NT2/D1 (cell line): Measurements from ENCODE around the gene NSG2.
"Not testable (repeated sequence)": the region's sequence is repeated elsewhere in the genome, so short reads cannot be mapped to it uniquely, and the experiment has no call there.

ENCODE experiments used
- DNase-seq: peaks from one replicate; pipeline ENCODE4 v3.0.0-alpha.2; 2011; ENCODE audit warnings: low read depth, low spot score
- H3K27me3 ChIP-seq: 2 replicates; pipeline ENCODE4 v1.6.0; 2011; ENCODE audit warnings: mild to moderate bottlenecking; ENCODE audit not compliant: insufficient read length, insufficient read depth
- H3K36me3 ChIP-seq: 2 replicates; pipeline ENCODE4 v1.6.1; 2011; ENCODE audit warnings: mild to moderate bottlenecking, low read length, mixed read lengths; ENCODE audit not compliant: insufficient read depth, insufficient read length
- H3K4me1 ChIP-seq: 2 replicates; pipeline ENCODE4 v1.5.1; 2011; ENCODE audit not compliant: insufficient read depth, insufficient read length
- H3K4me3 ChIP-seq: 2 replicates; pipeline ENCODE4 v1.5.1; 2011; ENCODE audit warnings: low read depth; ENCODE audit not compliant: insufficient read length
- H3K9ac ChIP-seq: 2 replicates; pipeline ENCODE4 v1.6.0; 2011; ENCODE audit warnings: low read depth; ENCODE audit not compliant: insufficient read length
- H3K9me3 ChIP-seq: 2 replicates; pipeline ENCODE4 v1.5.1; 2011; ENCODE audit warnings: mild to moderate bottlenecking, low read length; ENCODE audit not compliant: insufficient read depth
- SUZ12 ChIP-seq: IDR thresholded peaks from 2 replicates; pipeline ENCODE4 v1.6.1; 2011; ENCODE audit not compliant: insufficient read length, insufficient read depth; ENCODE audit errors: extremely low read depth
- YY1 ChIP-seq: IDR thresholded peaks from 2 replicates; pipeline ENCODE4 v1.6.1; 2011; ENCODE audit not compliant: insufficient read length, insufficient read depth
- ZNF274 ChIP-seq: IDR thresholded peaks from 2 replicates; pipeline ENCODE4 v1.6.1; 2011; ENCODE audit warnings: mild to moderate bottlenecking, low read depth, low read length

NSG2 gene

DNA sequence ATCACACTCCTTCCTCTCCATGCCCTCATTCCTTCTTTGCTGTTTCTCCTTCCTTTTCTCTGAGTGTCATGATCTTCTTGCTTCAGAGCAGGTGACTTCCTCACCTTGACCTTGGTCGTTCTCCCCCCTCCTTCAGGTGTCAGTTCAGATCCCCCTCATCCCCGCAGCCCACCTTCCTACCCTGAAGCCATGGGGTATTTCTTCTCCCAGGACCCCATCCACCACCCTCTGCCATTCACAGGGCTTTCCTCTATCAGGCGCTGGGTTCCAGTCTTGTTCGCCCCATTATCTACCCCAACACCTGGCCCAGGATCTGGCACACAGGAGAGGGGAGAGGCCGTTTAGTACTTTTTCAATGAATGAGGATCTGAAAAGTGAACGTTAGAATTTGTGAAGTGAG is 101.0 kb downstream of the NSG2 start:
- H3K27me3 ChIP-seq, result no peaks in the 10 kb centered on the region
- no peaks in the 10 kb centered on the region for H3K36me3 ChIP-seq
- no peaks in the 10 kb centered on the region for H3K9me3 ChIP-seq
- TF ChIP-seq YY1 (no peak), SUZ12 (no peak), ZNF274 (no peak)
- DNase-seq, result no peak
- H3K9ac ChIP-seq, result no peak overlapping the region
- H3K4me1 ChIP-seq, result no peaks in the 10 kb centered on the region
- no peak overlapping the region for H3K4me3 ChIP-seq

DNA sequence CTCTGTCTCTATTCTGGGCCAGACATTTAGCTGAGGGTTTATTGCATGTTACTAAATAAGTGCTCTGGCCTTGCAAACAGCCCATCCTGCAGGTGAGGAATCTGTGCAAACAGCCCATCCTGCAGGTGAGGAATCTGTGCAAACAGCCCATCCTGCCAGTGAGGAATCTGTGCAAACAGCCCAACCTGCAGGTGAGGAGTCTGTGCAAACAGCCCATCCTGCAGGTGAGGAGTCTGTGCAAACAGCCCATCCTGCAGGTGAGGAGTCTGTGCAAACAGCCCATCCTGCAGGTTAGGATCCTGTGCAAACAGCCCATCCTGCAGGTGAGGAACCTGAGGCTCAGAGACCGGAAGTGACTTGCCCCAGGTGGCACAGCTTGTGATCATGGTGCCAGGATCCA is 101.5 kb downstream of the NSG2 start:
- not testable (repeated sequence) for H3K9me3 ChIP-seq, H3K9ac ChIP-seq, H3K4me3 ChIP-seq, H3K27me3 ChIP-seq, H3K4me1 ChIP-seq, H3K36me3 ChIP-seq, DNase-seq

DNA sequence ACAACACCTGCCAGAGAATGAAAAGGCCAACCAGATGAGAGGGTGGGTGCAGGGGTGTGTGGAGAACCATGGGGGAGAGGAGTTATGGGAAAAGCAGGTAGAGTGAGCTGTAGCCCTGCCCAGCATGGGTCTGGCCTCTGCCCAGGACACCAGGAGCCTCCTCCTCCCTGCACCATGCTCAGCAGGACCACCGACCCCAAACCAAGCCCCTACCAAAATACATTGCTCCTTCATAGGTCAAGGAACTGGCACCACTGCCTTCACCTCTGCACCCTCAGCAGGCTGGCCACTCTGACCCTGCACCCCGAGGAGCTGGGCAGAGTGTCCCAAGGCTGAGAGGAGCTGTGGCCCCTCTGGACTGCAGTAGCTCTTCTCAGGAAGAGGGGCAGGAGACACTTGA is 102.0 kb downstream of the NSG2 start:
- no peaks in the 10 kb centered on the region for H3K4me1 ChIP-seq
- H3K9ac ChIP-seq, result no peak overlapping the region
- no peak overlapping the region for H3K4me3 ChIP-seq
- DNase-seq, result no peak
- no peaks in the 10 kb centered on the region for H3K9me3 ChIP-seq
- no peaks in the 10 kb centered on the region for H3K27me3 ChIP-seq
- H3K36me3 ChIP-seq, result no peaks in the 10 kb centered on the region
- no peak for TF ChIP-seq ZNF274
- TF ChIP-seq YY1, result no peak
- no peak for TF ChIP-seq SUZ12

DNA sequence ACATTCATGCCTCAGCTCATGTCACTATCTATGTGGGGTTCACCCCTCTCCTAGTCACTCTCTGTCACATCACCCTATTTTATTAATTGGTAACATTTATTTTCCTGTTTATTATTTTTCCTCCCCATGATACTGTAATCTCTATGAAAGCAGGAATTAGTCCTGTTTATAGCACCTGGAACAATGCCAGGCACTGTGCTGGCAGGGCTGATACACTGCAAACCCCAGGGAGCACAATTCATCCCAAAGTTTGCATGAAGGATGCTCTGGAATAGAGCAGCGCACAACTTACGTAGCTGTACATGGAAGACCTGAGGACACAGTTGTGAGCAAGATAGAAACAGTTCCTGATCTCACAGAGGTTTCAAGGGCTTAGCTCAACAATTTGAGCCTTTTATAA is 103.2 kb downstream of the NSG2 start:
- Histone ChIP-seq H3K27me3 (no peaks in the 10 kb centered on the region), H3K9ac (no peak overlapping the region), H3K4me3 (no peak overlapping the region), H3K9me3 (no peaks in the 10 kb centered on the region), H3K36me3 (no peaks in the 10 kb centered on the region), H3K4me1 (no peaks in the 10 kb centered on the region)
- TF ChIP-seq SUZ12, result no peak
- TF ChIP-seq ZNF274, result no peak
- TF ChIP-seq YY1, result no peak
- DNase-seq, result no peak

DNA sequence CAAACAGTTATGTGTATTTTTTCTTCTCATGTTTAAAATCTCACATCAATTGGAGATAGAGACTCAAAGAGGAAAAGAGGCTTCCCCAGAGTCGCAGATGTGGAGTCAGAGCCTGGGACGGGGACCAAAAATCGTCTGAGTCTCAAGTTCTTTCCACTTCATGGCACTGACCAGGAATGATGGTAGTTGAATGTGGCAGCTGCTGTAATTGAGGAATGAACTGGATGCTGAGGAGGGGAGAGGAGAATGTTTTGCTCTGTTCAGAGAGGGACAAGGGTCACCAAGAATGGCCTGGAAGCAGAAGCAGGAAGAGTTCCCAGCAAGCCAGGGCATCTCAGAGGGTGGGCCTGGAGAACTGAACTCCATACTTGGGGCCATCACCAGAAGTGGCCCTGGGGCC is 103.9 kb downstream of the NSG2 start:
- no peaks in the 10 kb centered on the region for H3K36me3 ChIP-seq
- TF ChIP-seq YY1 (no peak), ZNF274 (no peak), SUZ12 (no peak)
- no peak for DNase-seq
- H3K4me1 ChIP-seq, result no peaks in the 10 kb centered on the region
- H3K27me3 ChIP-seq, result no peaks in the 10 kb centered on the region
- H3K9ac ChIP-seq, result no peak overlapping the region
- no peak overlapping the region for H3K4me3 ChIP-seq
- peaks cover 5% of the 10 kb centered on the region; the same call in 1 of the 2 replicates for H3K9me3 ChIP-seq

DNA sequence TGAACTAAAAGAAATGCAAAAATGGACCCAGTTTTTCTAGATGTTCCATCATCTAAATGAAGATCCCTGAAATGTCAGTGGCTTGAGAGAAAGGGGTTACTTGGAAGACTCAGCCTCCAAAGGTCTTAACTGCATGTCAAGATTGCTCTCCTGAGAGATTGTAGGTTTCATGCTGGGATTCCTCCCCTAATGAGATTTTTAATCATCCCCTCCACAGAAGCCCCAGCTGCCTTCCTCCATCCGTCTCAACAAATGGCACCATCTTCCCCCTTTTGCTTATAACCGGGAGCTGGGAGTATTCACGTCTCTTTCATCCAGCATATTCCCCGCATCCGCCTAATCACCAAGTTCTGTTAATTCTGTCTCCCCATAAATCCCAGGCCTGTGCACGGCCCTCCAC is 104.5 kb downstream of the NSG2 start:
- no peaks in the 10 kb centered on the region for H3K4me1 ChIP-seq
- TF ChIP-seq ZNF274 (no peak), SUZ12 (no peak), YY1 (no peak)
- H3K9me3 ChIP-seq, result peaks cover 10% of the 10 kb centered on the region; the same call in 1 of the 2 replicates
- H3K4me3 ChIP-seq, result no peak overlapping the region
- H3K9ac ChIP-seq, result no peak overlapping the region
- DNase-seq, result no peak
- no peaks in the 10 kb centered on the region for H3K36me3 ChIP-seq
- H3K27me3 ChIP-seq, result no peaks in the 10 kb centered on the region

DNA sequence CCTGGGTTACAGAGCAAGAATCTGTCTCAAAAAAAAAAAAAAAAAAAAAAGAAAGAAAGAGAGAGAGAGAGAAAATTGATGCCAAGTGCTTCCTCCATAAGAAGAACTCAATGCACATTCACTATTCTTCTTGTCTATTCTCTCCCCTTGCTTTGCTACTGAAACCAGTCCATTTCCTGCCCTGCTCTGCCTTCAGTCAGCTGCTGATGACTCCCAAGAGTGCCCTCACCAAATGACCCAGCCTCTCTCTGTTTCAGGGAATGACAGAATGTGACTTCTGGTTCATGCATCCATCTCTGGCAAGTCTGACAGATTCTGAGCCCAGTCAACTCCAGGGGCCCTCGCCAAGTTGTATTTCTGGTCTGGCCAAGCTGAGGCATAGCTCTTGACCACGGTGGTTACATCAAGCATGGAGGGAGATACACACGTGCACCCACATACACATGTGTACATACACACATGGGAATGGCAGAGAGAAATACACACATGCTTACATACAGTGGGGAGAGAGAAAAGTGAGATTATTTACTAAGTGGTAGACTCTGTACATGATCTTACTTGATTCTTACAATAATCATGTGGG is 106.2 kb downstream of the NSG2 start:
- H3K9ac ChIP-seq, result no peak overlapping the region
- H3K4me3 ChIP-seq, result no peak overlapping the region
- H3K4me1 ChIP-seq, result no peaks in the 10 kb centered on the region
- peaks cover 12% of the 10 kb centered on the region; the same call in 1 of the 2 replicates for H3K9me3 ChIP-seq
- no peaks in the 10 kb centered on the region for H3K36me3 ChIP-seq
- no peak for TF ChIP-seq ZNF274
- no peak for TF ChIP-seq YY1
- TF ChIP-seq SUZ12, result no peak
- no peaks in the 10 kb centered on the region for H3K27me3 ChIP-seq
- DNase-seq, result no peak

DNA sequence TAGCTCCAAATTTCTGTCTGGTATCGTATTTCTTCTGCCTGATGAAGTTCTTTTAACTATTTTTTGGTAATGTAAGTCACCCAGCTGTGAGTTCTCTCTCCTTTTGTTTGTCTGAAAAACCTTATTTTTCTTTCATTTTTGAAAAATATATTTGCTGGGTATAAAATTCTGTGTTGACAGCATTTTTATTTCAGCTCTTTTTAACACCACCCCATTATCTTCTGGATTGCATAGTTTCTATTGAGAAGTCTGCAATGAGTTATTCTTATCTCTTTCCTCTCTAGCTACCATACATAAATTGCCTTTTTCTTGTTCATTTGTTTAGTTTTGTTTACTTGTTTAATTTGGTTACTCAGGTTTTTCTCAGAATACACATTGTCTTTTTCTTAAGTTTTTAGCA is 109.1 kb downstream of the NSG2 start:
- H3K9me3 ChIP-seq, result peaks cover 12% of the 10 kb centered on the region; the same call in 1 of the 2 replicates
- no peaks in the 10 kb centered on the region for H3K36me3 ChIP-seq
- no peak for DNase-seq
- TF ChIP-seq SUZ12 (no peak), ZNF274 (no peak), YY1 (no peak)
- H3K27me3 ChIP-seq, result no peaks in the 10 kb centered on the region
- no peak overlapping the region for H3K4me3 ChIP-seq
- H3K9ac ChIP-seq, result no peak overlapping the region
- no peaks in the 10 kb centered on the region for H3K4me1 ChIP-seq
